ENCODE data around the gene OR2T27.
"Not testable (repeated sequence)": the region's sequence is repeated elsewhere in the genome, so short reads cannot be mapped to it uniquely, and the experiment has no call there.

OR2T27 gene

DNA sequence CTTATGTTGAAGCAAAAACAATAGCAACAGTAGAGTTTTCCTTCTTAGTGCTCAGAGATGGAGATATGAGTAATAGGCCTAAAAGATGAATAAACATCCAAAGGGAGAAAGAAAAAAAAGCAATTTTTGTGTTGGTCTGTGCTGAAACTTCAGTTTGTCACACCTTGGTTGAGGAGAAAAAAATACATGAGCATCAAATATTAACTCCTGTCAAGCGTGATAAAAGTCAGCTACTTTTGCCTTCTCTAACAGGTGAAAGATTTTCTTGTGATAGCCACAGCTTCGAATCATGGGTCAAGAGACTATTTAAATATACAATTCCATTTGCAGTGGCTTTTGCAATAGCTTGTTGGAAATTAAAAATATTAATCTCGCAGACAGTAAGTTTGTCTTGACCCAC, 14.4 kb downstream of the OR2T27 start:
- DNase-seq (ENCODE audit: low read depth in 2 of 2) = not testable (repeated sequence)

DNA sequence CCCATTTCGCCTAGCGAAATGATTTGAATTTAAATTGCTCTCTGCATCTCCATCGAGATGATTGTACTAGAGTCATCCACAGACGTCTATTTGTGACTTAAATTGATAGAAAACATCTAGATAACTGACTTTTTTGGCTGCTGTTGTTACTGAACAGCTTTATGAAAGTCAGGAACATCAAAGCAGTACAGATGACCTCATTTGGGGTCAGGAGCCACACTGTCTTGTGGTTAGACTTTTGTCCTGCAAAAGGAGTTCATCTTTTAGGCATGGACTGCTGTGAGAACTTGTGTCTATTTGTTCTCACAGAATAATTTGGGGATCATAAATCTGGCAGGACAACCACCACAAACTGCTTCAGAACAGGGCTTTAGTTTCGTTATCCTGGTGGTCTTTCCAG, 15.7 kb downstream of the OR2T27 start:
- DNase-seq (ENCODE audit: low read depth in 2 of 2) = not testable (repeated sequence)

DNA sequence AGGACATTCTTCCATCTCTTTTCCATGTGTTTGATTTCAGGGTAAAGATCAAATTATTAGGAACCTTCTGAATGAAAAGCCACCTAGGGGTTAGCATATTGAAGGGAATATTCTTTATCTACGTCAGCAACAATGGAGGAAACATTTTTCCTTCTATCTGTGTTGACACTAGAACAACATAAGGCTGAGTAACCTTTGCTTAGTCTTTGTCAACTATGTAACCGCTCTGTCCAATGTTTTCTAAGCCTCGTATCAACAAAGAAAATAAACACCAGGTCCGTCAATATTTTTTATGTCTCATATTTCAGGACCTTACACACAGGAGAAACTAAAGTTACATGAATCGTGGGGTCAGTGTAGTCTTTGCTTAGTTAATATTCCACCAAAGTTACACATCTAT, 18.7 kb downstream of the OR2T27 start:
- not testable (repeated sequence) for DNase-seq (ENCODE audit: low read depth in 2 of 2)

DNA sequence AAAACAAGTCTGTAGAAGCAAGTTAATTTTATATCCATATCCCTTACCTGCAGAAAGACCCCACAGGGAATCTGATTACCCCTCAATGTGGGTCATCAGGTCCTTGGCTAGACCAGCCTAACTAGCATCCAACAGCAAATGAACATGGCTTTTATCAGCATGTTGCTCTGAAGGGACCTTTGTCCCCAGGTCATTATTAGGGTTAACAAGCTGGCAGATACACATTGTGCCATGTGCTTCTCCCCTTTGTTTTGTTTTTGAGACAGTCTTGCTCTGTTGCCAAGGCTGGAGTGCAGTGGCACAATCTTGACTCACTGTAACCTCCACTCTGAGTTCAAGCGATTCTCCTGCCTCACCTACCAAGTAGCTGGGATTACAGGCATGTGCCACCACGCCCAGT, 20.3 kb downstream of the OR2T27 start, which contains the start of gene OR2T11:
TSS of gene OR2T11 (minus strand) at position 101 of the 400 bp plus-strand sequence. CDS start 7,963 bp downstream, outside the sequence.
- not testable (repeated sequence) for DNase-seq (ENCODE audit: low read depth in 2 of 2)

DNA sequence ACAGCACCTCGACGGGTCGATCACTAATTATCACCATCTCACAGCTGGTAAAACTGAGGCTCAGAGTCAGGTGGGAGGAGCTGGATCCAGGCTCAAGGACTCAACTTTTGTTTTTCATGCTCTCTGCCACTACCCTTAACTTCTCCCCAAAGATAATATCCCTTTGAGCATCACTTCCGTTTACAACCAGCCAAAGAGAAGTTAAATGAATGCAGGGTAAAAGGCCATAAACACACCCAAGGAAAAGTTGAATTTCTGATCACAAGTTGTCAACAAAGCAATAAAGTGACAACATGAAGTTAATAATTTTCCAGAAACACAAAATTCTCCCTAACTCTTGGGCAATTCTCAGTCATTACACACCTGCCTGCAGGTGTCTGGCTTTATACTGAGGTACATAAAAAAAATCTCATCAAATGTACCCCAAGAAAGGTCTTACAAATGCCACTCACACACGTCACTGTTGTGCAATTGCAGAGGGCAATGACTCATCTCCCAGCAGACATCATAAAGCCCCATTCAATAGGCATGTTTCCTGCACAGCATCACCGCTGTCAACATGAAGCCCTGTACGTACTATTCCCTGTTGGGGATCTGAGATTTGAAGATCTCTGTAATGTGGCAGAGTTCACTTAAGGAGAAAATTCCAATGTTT, 23.8 kb downstream of the OR2T27 start:
- DNase-seq (ENCODE audit: low read depth in 2 of 2) = no peak

DNA sequence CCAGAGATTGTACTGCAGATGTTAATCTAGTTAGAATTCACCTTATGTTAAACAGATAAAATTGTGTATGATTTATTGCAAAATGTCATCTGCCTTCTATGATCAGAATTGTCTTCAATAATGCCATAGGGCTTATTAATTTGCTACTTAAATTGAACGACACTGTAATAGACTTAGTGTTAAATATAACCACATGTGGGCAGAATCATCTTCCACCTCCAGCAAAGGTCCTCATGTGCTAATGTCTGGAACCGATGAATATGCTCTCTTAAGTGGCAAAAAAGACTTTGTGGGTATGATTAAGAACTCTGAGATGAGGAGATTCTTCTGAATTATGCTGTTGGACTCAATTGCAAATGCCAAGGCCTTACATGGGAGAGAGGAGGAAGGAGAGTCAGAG, 24.8 kb downstream of the OR2T27 start:
- DNase-seq (ENCODE audit: low read depth in 2 of 2) = no peak

DNA sequence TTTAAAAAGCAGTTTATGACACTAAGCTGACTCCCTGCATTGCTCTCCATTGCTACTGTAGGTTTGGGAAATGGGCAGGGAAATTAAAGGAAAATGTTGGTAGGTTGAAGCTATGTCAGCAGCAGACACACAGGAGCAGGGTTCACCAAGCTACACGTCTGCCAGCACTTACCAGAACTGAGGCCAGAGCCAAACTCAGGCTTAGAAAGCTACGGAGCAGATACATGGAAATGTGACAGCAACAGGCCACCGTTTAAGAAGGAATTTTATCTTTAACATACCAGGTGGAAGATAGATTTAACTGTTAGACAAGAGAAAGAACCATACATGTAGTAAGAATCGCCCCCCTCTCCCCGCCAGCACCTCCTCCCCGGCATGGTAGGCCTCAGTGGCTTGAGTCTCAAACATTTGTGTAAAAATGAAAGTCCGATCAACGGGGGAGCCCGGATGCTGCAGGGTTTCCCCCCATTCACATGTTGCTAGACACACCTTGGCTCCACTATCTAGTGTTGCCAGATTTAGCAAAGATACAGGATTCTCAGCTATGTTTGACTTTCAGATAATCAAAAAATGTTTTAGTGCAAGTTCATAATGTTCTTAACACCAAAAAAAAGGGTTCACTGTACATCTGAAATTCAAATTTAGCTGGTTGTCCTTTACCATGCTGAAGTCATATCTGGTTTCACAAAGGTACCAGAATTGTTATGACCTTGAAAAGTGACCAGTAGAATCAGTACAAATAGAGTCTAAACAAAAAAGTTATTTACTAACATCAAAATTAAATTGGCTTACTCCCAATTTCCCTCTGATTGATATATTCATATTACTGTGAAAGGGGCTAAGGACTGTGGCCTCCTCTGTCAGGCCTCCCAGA, 27.1 kb downstream of the OR2T27 start:
- no peak for DNase-seq (ENCODE audit: low read depth in 2 of 2)

DNA sequence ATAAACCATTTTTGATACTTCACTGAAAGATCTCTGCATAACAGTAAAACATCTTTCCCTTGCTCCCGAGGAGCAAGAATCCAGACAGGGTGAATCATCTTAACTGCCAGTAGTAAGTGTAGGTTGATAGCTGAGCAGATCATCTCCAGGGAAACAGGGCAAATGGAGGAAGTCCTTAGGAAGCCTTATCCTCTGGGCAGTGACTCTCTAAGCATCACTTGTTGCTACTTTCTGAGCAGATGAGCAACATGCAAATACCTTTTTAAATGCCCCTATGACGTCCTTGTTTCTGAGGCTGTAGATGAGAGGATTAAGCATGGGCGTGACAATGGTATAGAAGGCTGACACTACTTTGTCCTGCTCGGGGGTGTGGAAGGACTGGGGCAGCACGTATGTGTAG, 29.4 kb downstream of the OR2T27 start:
- DNase-seq (ENCODE audit: low read depth in 2 of 2) = no peak

DNA sequence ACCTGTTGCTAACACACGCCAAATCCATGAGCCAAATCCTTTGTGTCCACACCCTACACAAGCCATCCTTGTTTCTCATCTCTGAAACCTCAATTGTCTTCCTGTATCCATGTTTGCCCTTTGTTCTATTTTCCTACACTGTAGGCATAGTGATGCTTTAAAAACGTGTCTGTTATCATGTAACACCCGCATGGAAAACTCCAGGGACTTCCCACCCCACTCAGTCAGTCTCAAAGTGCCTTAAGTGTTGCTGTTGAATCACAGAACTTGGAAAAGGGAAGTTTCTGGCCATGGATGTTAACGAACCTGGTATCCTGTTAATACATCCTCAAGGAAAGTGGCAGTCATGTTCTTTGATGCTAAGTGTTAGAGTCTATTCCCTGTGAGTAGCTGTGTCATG, 30.2 kb downstream of the OR2T27 start:
- no peak for DNase-seq (ENCODE audit: low read depth in 2 of 2)

DNA sequence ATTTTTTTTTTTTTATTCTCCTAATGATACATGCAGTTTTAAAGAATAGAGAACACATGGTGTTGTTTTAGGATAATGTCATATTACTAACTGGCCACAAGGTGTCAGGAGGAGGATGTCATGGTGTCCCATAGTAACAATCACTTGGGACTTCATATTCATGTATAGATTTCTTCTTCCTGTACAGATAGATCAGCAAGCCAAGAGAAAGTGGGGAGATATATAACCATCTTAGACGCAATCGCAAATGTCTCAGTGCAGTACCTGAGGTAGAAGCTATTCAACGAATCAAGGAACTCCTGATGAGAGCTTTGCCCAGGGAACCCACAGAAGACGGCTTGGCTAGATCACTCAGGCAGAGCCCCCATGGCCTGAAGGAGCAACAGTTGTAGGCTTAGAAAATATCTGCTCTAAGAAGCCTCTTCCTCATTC, 32.7 kb downstream of the OR2T27 start:
- no peak for DNase-seq (ENCODE audit: low read depth in 2 of 2)

DNA sequence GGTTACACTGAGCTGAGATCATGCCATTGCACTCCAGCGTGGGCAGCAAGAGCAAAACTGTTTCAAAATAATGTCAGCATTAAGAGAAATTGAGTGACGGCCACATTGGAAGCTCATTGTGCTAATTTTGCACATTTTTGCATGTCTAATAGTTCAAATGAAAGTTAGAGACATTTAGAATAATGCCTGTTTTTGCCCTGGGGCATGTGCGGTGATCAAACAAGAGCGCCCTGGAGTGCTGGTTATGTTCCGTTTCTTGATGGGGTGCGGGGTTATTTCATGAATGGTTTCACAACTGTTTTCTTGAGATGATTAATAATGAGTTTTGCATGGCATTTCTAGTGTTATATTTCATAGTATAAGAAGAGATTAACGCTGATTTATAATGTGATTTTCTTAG, 33.6 kb downstream of the OR2T27 start:
- DNase-seq (ENCODE audit: low read depth in 2 of 2) = no peak

DNA sequence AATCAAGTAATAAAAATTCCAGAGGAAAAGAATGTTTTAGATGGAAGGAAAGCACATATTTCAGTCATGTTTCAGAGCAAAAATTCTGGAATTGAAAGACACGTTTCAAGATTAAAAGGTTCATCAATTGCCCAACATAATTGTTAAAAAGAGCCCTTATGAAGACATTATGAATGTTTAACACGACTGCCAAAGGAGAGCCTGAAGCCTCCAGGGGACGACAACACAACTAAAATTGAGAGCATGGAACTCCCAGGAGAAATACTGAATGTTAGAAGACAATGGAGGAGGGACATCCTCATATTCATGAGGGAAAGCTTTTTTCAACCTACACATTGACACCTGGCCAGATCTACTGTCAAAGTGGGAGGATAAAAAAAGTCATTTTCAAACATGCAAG, 36.5 kb downstream of the OR2T27 start:
- peak; percentile 28 to 52 for DNase-seq (ENCODE audit: low read depth in 2 of 2)

DNA sequence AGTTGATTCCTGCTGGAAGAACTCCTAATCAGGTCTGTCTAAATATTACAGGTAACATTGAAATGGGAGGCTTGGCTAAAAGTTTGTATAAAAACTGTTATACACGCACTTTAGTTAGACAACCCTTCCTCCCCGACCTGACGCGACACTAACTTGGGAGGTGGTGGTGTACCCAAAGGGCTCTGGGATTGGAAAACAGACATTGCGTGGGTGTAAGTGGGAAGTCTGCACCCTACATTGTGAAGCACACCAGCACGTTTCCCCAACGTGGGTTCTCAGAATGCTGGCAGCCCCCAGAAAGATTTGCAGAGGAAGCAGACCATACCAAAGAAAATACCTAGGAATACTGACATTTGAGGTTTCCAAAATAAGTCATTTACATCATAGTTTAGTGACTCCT, 37.2 kb downstream of the OR2T27 start:
- no peak for DNase-seq (ENCODE audit: low read depth in 2 of 2)

DNA sequence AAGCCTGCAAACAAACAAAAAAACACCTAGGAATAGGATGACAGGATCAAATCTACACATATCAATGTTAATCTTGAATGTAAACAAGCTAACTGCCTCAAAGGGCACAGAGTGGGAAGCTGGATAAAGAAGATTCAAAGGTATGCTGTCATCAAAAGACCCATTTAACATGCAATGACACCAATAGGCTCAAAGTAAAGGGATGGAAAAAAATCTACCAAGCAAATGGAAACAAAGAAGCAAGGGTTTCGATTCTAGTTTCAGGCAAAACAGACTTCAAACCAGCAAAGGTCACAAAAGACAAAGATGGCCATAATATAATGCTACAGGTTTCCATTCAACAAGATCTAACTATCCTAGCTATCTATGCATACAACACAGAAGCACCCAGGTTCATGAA, 41.6 kb downstream of the OR2T27 start:
- no peak for DNase-seq (ENCODE audit: low read depth in 2 of 2)

DNA sequence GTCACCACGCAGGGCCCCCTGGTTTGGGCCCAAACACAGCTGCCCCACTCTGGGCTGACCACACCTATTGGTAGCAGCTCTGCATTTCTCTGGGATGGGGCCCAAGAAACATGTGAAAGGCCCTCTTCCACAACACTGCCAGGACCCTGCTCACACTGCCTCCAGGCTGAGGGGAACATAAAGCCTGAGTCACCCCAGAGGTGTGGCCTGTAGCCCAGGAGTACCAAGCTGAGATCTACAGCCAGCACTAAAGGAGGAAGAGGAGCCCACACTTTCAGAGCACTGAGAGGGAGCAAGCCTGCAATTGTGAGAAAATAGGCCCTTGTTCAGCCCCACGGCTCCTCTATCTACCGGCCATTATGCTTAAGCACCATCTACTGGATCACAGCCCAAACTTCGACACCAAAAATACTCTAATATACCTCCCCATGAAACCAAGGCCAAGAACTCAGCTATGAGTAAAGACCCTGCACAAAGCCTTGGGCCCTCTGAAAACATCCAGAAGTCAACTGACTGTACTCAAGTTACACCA, 43.4 kb downstream of the OR2T27 start:
- no peak for DNase-seq (ENCODE audit: low read depth in 2 of 2)

DNA sequence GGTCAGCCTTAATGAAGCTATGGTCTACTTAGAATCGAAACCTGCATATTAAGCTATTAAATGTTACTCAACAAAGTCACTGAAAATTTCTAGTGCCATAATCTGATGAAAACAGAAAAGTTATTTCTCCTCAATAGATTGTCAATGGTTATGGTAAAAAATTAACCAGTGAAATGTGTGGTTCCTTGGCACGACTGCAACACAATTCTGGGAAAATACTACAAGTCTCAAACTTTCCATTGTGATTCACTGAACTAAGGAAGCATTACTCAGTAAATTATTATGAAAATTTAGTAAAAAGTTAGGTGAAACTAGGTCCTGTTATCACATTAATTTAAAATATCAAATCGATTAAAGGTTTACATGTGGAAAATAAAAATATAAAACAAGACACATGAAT, 45.0 kb downstream of the OR2T27 start:
- no peak for DNase-seq (ENCODE audit: low read depth in 2 of 2)

Data from stimulated activated CD4-positive, alpha-beta T cell treated with anti-CD3 and anti-CD28 coated beads, Interleukin-1b, Interleukin-23, amount 100 ng/mL, for 4 hours (primary cell).